ENCODE measurements around the gene AXIN2.

Gene AXIN2

GRCh38 chr17:65561452-65562205 lies at the start of gene AXIN2:
Gene AXIN2, minus strand, starts transcription at chr17:65561648. Its CDS starts 3,028 bp downstream, at chr17:65558620.
- DNase-seq, result peak in 54 of 56 donors; percentile 20 to 88 (median 70)

- DNase-seq, result no peak
Measured at GRCh38 chr17:65609749-65610148, 48.3 kb upstream of the AXIN2 start.

- DNase-seq, result no peak
Measured at GRCh38 chr17:65609286-65609685, 47.8 kb upstream of the AXIN2 start.

GRCh38 chr17:65604070-65604469 lies 42.6 kb upstream of the AXIN2 start:
- DNase-seq, result no peak

GRCh38 chr17:65601881-65602280 lies 40.4 kb upstream of the AXIN2 start:
- no peak for DNase-seq

- no peak for DNase-seq
Measured at GRCh38 chr17:65601145-65601544, 39.7 kb upstream of the AXIN2 start.

- DNase-seq, result no peak
Measured at GRCh38 chr17:65600518-65600917, 39.1 kb upstream of the AXIN2 start.

- DNase-seq, result no peak
Measured at GRCh38 chr17:65599650-65600049, 38.2 kb upstream of the AXIN2 start.

- DNase-seq, result no peak
Measured at GRCh38 chr17:65598746-65599145, 37.3 kb upstream of the AXIN2 start.

- DNase-seq, result no peak
Measured at GRCh38 chr17:65595071-65595656, 33.7 kb upstream of the AXIN2 start.

GRCh38 chr17:65593855-65594845 lies 32.7 kb upstream of the AXIN2 start:
- peak in 1 of 56 donors; percentile 4 for DNase-seq

GRCh38 chr17:65593092-65593854 lies 31.8 kb upstream of the AXIN2 start:
- no peak for DNase-seq

- DNase-seq, result no peak
Measured at GRCh38 chr17:65592125-65592965, 30.9 kb upstream of the AXIN2 start.

GRCh38 chr17:65589321-65589720 lies 27.9 kb upstream of the AXIN2 start:
- no peak for DNase-seq

GRCh38 chr17:65588181-65588808 lies 26.8 kb upstream of the AXIN2 start:
- DNase-seq, result no peak

GRCh38 chr17:65587534-65588180 lies 26.2 kb upstream of the AXIN2 start:
- DNase-seq, result no peak

- no peak for DNase-seq
Measured at GRCh38 chr17:65586899-65587298, 25.5 kb upstream of the AXIN2 start.

GRCh38 chr17:65584604-65585521 lies 23.4 kb upstream of the AXIN2 start:
- peak in 13 of 56 donors; percentile 0 to 28 (median 9) for DNase-seq

Measured in nucleus accumbens (tissue), 56 donors.